D721Med (cell line): ENCODE data around the gene OXT.

ENCODE experiments used
- DNase-seq: peaks from one replicate; pipeline ENCODE4 v3.0.0; 2011; ENCODE audit warnings: low spot score; ENCODE audit not compliant: insufficient read length
- FAIRE-seq: peaks from 2 replicates; lab custom pipeline; 2011; peaks lifted over from hg19 to GRCh38; lab: Jason Lieb, UNC
- TF ChIP-seq, protein P1 (sequence below): IDR thresholded peaks from 2 replicates; pipeline ENCODE4 v1.5.1; 2012; ENCODE audit warnings: mild to moderate bottlenecking, control low read depth; ENCODE audit not compliant: insufficient read depth; ENCODE audit errors: missing control alignments

Gene OXT

DNA sequence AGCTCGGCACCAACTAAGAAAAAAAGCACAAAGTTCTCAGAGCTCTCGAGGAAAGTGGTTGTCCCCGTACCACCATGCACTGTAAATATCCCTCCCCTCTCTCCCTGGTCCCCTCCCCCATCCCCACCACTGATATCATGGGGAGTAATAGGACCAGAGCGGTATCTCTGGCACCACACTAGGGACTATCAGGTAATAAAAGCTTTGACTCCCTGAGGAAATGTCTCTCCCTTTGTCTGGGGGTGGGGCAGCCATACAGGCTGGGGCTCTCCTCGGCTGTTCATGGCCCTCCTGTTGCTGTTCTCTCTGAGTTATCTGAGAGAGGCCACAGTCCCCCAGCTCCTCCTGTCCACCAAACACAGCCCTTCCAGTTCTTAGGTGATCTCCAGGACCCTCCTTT, 33.0 kb upstream of the OXT start:
- DNase-seq = no peak
- no peak for FAIRE-seq
- TF ChIP-seq, protein P1, sequence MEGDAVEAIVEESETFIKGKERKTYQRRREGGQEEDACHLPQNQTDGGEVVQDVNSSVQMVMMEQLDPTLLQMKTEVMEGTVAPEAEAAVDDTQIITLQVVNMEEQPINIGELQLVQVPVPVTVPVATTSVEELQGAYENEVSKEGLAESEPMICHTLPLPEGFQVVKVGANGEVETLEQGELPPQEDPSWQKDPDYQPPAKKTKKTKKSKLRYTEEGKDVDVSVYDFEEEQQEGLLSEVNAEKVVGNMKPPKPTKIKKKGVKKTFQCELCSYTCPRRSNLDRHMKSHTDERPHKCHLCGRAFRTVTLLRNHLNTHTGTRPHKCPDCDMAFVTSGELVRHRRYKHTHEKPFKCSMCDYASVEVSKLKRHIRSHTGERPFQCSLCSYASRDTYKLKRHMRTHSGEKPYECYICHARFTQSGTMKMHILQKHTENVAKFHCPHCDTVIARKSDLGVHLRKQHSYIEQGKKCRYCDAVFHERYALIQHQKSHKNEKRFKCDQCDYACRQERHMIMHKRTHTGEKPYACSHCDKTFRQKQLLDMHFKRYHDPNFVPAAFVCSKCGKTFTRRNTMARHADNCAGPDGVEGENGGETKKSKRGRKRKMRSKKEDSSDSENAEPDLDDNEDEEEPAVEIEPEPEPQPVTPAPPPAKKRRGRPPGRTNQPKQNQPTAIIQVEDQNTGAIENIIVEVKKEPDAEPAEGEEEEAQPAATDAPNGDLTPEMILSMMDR = no peak

DNA sequence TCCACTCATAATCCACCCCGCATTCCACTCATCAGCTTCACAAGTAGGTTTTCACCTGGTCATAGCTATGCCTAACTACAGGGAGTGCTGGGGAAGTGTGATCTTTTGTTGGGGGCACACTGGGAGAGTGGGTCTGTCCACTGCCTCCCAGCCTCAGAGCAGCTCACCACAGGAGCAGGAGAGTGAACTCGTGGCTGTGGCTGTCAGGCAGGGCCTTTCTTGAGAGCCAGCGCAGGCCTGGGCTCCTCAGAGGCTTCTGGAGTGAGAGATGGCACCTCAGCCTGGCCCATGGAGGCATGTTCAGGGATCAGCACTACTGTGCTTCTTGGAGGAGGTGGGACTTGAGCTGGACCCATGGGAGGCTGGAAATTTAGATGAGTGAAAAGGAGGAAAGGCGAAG, 32.0 kb upstream of the OXT start:
- TF ChIP-seq, protein P1 = no peak
- FAIRE-seq (no peak), DNase-seq (no peak)

- FAIRE-seq (no peak), DNase-seq (no peak)
- TF ChIP-seq, protein P1 = no peak
Observed at GRCh38 chr20:3040086-3040485, 31.3 kb upstream of the OXT start.

DNA sequence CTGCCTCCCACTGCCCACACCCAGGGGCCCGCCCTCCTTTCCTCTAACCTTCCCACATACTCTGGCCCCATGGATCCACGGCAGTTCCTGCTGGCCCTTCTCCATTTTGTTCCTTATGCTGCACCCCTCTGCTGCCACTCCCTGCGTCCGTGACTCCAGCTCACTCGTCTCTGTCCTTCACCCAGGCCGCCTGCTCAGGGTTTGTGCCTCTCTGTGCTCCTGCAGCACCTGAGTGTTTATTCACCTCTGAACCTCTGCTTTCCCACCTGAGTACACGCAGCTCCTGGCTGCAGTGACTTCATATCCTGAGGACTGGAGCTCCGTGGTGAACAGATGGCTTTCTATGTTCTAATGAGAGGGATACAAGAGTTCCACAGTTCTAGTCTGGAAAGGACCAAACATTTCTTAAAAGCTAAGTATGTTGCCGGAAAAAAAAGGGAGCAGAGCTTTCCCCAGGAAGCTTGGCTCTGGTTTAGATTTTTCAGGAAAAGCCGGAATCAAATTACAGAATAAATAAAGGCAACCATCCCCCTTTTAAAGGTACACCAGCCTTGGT, 29.5 kb upstream of the OXT start:
- no peak for DNase-seq
- FAIRE-seq = no peak
- TF ChIP-seq, protein P1 = no peak

DNA sequence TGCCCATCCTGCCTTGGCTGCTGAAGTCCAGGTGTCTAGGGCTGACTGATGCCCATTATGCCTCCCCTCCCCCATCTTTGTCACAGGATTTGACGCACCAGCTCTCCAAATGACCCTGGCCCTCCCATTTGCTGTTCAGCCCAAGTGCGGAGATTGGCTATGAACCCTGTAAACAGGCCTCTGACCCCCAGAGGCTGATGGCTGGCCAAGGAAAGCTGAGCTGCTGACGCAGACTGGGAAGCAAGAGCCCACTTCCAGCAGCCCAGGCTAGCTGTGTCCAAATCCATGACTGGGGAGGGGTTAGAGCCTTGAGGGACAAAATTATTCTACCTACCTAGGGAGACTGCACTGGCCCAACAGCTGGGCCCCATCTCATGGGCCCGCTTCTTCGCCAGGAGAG, 28.8 kb upstream of the OXT start:
- TF ChIP-seq, protein P1 = no peak
- FAIRE-seq = no peak
- no peak for DNase-seq

- DNase-seq = no peak
- TF ChIP-seq, protein P1 = no peak
- FAIRE-seq = no peak
Observed at GRCh38 chr20:3043322-3043721, 28.1 kb upstream of the OXT start, which contains the start of gene GNRH2. Gene GNRH2 (plus strand): TSS chr20:3043622. CDS start chr20:3044415, 793 bp downstream.

GRCh38 chr20:3044336-3044965, 27.0 kb upstream of the OXT start:
- DNase-seq (no peak), FAIRE-seq (no peak)
- TF ChIP-seq, protein P1 = no peak
